IPS DF 6.9 (cell line): ENCODE results near the gene TTPAL.
"Not testable (repeated sequence)": the region's sequence is repeated elsewhere in the genome, so short reads cannot be mapped to it uniquely, and the experiment has no call there.

ENCODE experiments used
- DNase-seq: peaks from one replicate; pipeline ENCODE4 v3.0.0-alpha.2; 2013; ENCODE audit warnings: low read depth, low spot score
- H3K27ac ChIP-seq: one replicate; pipeline ENCODE4 v1.5.1; 2013; ENCODE audit warnings: low read length, control low read depth
- H3K27me3 ChIP-seq: 2 replicates; pipeline ENCODE4 v1.6.1; 2013; ENCODE audit warnings: mild to moderate bottlenecking, low read length; ENCODE audit not compliant: control insufficient read depth, insufficient read depth
- H3K36me3 ChIP-seq: 2 replicates; pipeline ENCODE4 v1.6.1; 2013; ENCODE audit warnings: low read length; ENCODE audit not compliant: control insufficient read depth, insufficient read depth
- H3K4me1 ChIP-seq: 2 replicates; pipeline ENCODE4 v1.6.1; 2013; ENCODE audit warnings: low read length; ENCODE audit not compliant: control insufficient read depth, insufficient read depth
- H3K4me3 ChIP-seq: 2 replicates; pipeline ENCODE4 v1.5.1; 2013; ENCODE audit warnings: mild to moderate bottlenecking, low read length
- H3K9me3 ChIP-seq: 2 replicates; pipeline ENCODE4 v1.6.1; 2013; ENCODE audit warnings: low read length, inconsistent platforms; ENCODE audit not compliant: control insufficient read depth, insufficient read depth
- WGBS: extraction: QIAGEN DNeasy Blood & Tissue Kit; methylation state at CpG from one replicate; pipeline ENCODE4 v1.1.7; 2013; ENCODE audit warnings: mixed read lengths, missing lambda C conversion rate; ENCODE audit not compliant: insufficient read length, insufficient coverage; 5-methylcytosine and 5-hydroxymethylcytosine counted together

TTPAL gene

DNA sequence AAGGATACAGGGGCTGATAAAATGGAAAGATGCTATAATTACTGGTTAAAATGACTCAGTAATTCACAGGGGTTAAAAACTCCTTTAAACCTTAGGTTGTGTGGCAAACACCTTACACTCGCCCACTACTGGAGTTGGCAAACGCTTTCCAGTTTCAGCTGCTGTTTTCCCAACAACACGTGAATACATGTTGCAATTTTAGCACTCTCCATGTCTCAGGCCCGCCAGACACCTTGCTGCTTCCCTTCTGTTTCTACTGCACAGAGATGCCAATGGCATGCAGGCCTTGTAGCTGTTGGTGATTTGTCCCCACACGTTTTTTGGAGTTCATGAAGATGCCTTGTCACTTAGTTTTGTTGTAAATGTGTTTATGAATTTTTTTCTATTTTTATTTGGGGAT lies 5.3 kb upstream of the TTPAL start:
- Histone ChIP-seq H3K4me1 (peaks cover 2% of the 10 kb centered on the region; the same call in 1 of the 2 replicates), H3K27ac (no peak overlapping the region), H3K36me3 (no peaks in the 10 kb centered on the region), H3K27me3 (no peaks in the 10 kb centered on the region), H3K9me3 (no peaks in the 10 kb centered on the region), H3K4me3 (no peak overlapping the region)
- DNase-seq = no peak
- no CpG with 5 or more reads among the region's 5 CpGs for WGBS

DNA sequence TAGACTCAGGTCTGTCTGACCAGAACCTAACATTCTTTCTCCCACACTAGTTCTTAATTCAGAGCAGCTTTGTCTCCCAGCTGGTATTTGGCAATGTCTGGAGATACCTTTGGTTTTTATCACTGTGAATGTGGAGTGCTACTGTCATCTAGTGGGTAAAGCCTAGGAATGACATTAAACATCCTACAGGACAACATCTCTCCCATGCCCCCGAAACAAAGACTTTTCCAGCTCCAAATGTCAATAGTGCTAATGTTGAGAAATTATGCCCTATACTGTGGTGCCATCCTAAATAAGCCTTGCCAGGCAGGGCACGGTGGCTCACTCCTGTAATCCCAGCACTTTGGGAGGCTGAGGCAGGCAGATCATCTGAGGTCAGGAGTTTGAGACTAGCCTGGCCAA lies 4.2 kb upstream of the TTPAL start:
- Histone ChIP-seq H3K27me3 (no peaks in the 10 kb centered on the region), H3K27ac (no peak overlapping the region), H3K9me3 (no peaks in the 10 kb centered on the region), H3K36me3 (no peaks in the 10 kb centered on the region), H3K4me3 (no peak overlapping the region), H3K4me1 (peaks cover 2% of the 10 kb centered on the region; the same call in 1 of the 2 replicates)
- no CpG with 5 or more reads among the region's 2 CpGs for WGBS
- DNase-seq = no peak

DNA sequence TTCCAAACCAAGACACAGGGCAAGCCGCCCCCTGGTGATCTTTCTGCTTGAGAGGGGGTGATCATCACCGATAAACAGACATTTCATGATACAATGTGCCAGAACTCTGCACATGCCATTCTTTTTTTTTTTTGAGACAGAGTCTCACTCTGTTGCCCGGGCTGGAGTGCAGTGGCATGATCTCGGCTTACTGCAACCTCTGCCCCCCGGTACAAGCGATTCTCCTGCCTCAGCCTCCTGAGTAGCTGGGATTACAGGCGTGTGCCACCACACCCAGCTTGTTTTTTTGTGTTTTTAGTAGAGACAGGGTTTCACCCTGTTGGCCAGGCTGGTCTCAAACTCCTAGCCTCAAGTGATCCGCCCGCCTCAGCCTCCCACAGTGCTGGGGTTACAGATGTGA lies 3.4 kb upstream of the TTPAL start:
- not testable (repeated sequence) for H3K27me3 ChIP-seq, DNase-seq, H3K36me3 ChIP-seq, H3K4me3 ChIP-seq, H3K4me1 ChIP-seq, H3K27ac ChIP-seq, H3K9me3 ChIP-seq
- WGBS = no CpG with 5 or more reads among the region's 9 CpGs

DNA sequence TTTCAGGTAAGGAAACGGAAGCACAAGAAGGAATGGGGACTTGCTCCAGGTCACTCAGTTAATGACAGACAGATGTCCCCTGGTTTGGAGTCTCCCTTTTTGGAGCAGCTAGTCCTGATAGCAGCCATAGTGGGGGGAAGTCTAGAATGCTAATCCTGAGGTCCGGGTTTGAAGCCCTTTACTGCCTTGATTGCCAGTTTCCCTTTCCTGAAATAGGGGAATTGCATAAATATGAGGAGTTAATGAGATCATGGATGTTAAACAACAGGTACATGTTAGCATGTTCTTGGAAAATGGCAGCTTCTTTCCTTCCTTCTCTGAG lies 341 bp upstream of the TTPAL start:
- Histone ChIP-seq H3K9me3 (no peaks in the 10 kb centered on the region), H3K36me3 (no peaks in the 10 kb centered on the region), H3K4me3 (no peak overlapping the region; the same call in 1 of the 2 replicates), H3K27me3 (no peaks in the 10 kb centered on the region), H3K4me1 (no peaks in the 10 kb centered on the region), H3K27ac (no peak overlapping the region)
- WGBS = no CpG with 5 or more reads among the region's 2 CpGs
- DNase-seq = no peak

DNA sequence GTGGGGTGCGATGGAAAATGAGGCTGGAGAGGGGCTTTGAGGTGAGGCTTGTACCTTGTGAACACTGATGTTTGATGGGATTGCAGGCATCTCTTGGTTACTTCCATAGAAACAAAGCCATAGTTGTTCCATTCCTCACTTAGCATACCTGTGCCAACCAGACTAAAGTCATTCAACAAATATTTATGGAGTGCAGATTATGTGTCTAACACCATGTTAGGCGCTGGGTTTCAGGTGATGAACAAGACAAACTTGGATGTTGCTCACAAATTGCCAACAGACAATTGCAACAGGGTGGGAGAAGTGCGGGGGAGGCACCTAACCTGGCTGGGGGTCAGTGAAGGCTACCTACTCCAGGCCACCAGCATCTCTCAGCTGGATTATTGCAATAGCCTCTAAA lies 1.5 kb downstream of the TTPAL start:
- no peak for DNase-seq
- Histone ChIP-seq H3K27ac (no peak overlapping the region), H3K27me3 (no peaks in the 10 kb centered on the region), H3K36me3 (no peaks in the 10 kb centered on the region), H3K9me3 (no peaks in the 10 kb centered on the region), H3K4me3 (no peak overlapping the region), H3K4me1 (no peaks in the 10 kb centered on the region)
- WGBS = no CpG with 5 or more reads among the region's 3 CpGs

DNA sequence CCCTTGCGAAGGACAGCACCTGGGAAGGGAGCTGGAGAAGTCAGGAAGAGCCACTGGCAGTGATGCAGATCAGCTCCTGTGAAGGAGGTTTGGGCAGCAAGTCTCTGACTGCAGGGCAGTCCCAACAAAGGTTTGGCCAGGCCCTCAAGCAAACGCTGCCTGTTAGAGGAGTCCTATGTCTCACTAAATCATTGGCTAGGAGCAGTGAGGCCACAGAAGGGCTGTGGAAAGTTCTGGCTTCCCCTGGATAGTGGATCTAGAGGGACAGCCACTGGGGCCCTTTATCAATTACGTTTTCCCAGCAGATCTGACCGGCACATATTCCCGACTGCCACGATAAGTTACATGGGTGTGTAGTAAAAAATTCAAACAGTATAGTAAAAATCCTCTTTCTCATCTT lies 2.5 kb downstream of the TTPAL start:
- no peak overlapping the region for H3K27ac ChIP-seq
- H3K9me3 ChIP-seq = no peaks in the 10 kb centered on the region
- H3K4me3 ChIP-seq = no peak overlapping the region
- H3K27me3 ChIP-seq = no peaks in the 10 kb centered on the region
- H3K4me1 ChIP-seq = no peaks in the 10 kb centered on the region
- no peak for DNase-seq
- H3K36me3 ChIP-seq = no peaks in the 10 kb centered on the region
- no CpG with 5 or more reads among the region's 6 CpGs for WGBS

DNA sequence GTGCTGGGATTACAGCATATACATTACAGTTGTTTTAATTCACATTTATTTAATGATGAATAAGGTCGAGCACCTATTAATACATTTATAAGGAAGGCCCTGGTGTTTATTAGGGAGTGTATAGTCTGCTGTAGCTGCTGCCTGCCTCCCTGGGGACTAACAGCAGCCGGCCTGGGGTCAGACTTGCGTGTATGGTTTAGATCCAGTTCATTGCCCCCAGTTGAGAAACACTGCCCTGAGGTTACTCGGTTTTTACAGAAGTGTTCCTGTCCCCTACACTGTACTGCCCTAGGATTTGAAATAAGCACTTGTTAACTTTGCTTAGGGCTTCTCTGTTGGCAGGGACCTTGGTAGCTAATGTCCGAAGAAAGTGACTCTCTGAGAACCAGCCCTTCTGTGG lies 4.0 kb downstream of the TTPAL start:
- Histone ChIP-seq H3K4me3 (no peak overlapping the region), H3K27me3 (no peaks in the 10 kb centered on the region), H3K27ac (no peak overlapping the region), H3K4me1 (no peaks in the 10 kb centered on the region), H3K9me3 (no peaks in the 10 kb centered on the region), H3K36me3 (no peaks in the 10 kb centered on the region; the same call in 1 of the 2 replicates)
- WGBS = no CpG with 5 or more reads among the region's 5 CpGs
- no peak for DNase-seq

DNA sequence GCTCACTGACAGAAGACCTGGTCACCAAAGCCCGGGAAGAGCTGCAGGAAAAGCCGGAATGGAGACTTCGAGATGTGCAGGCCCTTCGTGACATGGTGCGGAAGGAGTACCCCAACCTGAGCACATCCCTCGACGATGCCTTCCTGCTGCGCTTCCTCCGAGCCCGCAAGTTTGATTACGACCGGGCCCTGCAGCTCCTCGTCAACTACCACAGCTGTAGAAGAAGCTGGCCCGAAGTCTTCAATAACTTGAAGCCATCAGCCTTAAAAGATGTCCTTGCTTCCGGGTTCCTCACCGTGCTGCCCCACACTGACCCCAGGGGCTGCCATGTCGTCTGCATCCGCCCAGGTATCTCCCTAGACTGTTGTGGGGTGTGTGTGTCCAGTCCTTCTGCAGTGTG lies 4.4 kb downstream of the TTPAL start:
- H3K4me3 ChIP-seq = no peak overlapping the region
- H3K36me3 ChIP-seq = no peaks in the 10 kb centered on the region; the same call in 1 of the 2 replicates
- H3K4me1 ChIP-seq = no peaks in the 10 kb centered on the region
- no peaks in the 10 kb centered on the region for H3K27me3 ChIP-seq
- H3K27ac ChIP-seq = no peak overlapping the region
- no peaks in the 10 kb centered on the region for H3K9me3 ChIP-seq
- DNase-seq = no peak
- no CpG with 5 or more reads among the region's 18 CpGs for WGBS

DNA sequence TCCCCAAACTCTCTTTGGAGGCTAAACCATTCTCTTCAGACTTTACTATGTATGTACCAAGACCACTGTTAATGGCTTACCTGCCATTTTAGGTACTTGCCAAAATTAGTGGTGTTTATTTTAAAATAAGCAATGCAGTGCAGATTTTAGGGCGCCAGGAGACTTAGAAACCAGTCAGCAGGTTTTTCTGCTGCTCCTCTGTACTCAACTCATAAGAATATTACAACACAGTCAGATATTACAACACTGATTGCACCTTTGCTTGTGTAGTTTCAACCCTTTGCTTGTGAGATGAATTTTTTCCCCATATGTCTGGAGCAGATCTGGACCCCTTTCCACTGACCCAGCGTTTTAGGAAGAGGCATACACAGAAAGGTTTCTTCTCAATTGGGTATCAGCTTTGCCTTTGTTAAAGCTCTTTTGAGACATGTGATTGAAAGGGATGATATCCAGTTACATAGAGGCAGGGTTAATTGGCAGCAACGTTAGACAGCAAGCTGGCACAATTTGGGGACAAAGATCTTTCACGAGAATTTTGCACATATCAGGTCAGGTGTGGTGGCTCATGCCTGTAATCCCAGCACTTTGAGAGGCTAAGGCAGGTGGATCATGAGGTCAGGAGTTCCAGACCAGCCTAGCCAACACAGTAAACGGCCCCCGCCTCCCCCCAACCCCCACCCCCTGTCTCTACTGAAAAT lies 6.2 kb downstream of the TTPAL start:
- H3K36me3 ChIP-seq = no peaks in the 10 kb centered on the region; the same call in 1 of the 2 replicates
- H3K27me3 ChIP-seq = no peaks in the 10 kb centered on the region
- no peak overlapping the region for H3K4me3 ChIP-seq
- no peak for DNase-seq
- H3K9me3 ChIP-seq = no peaks in the 10 kb centered on the region
- H3K27ac ChIP-seq = no peak overlapping the region
- no CpG with 5 or more reads among the region's 6 CpGs for WGBS
- H3K4me1 ChIP-seq = no peaks in the 10 kb centered on the region

DNA sequence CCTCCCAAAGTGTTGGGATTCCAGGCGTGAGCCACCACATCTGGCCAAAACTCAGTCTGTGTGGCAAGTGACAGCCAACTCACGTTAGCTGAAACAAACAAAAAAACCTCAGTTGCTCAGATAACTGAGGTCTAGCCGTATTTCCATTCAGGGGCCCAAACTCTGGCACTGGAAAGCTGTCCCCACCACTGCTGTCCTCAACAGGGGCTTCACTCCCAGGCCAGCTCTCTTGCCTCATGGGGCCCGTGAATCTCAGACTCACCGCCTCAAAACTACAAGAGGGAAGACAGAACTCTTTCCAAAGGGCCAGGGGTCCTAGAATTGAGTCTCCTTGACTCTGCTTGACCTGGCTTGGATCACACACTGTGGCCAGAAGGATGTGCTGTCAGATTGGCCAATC lies 7.4 kb downstream of the TTPAL start:
- Histone ChIP-seq H3K36me3 (no peaks in the 10 kb centered on the region; the same call in 1 of the 2 replicates), H3K9me3 (no peaks in the 10 kb centered on the region), H3K4me3 (no peak overlapping the region), H3K27ac (no peak overlapping the region), H3K27me3 (no peaks in the 10 kb centered on the region), H3K4me1 (no peaks in the 10 kb centered on the region)
- WGBS = no CpG with 5 or more reads among the region's 5 CpGs
- no peak for DNase-seq

DNA sequence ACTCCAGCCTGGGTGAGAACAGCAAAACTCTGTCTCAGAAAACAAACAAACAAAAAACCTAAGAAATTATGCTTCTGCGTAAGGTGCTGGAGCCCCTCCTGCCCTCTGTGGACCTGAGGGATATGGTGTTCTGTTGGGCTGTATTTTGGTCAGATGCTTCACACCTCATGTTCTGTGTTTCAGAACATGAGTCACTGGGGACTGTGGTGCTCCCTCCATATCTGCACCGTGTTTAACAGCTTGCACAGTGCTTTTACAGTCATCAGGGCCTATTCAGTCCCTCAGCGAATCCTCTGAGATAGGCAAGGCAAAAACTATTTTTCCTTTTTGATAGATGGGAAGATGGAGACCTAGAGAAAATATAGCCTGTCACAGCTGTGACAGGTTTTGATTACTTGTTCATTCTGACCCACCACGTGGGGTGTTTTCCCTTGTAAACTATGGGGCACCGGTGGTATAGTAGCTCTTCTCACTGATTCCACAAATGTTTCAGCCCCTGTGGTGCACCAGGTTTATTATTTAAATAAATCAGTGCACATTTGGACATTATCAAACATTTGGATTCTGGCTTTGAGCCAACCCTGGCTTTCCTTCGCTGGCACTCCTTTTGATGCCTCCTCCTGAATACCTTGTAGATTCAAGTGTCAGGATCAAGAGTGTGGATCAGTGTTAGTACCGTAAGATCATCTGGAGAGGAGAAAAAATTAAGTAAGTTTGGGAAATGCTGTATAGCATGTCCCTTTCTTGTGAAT lies 9.6 kb downstream of the TTPAL start:
- no peak for DNase-seq
- Histone ChIP-seq H3K9me3 (no peaks in the 10 kb centered on the region), H3K36me3 (peaks cover 3% of the 10 kb centered on the region), H3K27ac (no peak overlapping the region), H3K4me1 (no peaks in the 10 kb centered on the region), H3K4me3 (no peak overlapping the region), H3K27me3 (no peaks in the 10 kb centered on the region)
- WGBS = no CpG with 5 or more reads among the region's 7 CpGs
